ENCODE results near the gene CLOCK.

Gene CLOCK

GRCh38 chr4:55386073-55386472, 160.6 kb downstream of the CLOCK start:
- in situ Hi-C loops (cut with MboI; ENCODE audit: low sequenced_read_pairs), result no loop called here

- in situ Hi-C loops (cut with MboI; ENCODE audit: low sequenced_read_pairs), result no loop called here
Observed at GRCh38 chr4:55385201-55385649, 161.5 kb downstream of the CLOCK start.

GRCh38 chr4:55382488-55383003, 164.2 kb downstream of the CLOCK start:
- in situ Hi-C loops (cut with MboI; ENCODE audit: low sequenced_read_pairs), result no loop called here

GRCh38 chr4:55381502-55381901, 165.2 kb downstream of the CLOCK start:
- in situ Hi-C loops (cut with MboI; ENCODE audit: low sequenced_read_pairs), result no loop called here

- in situ Hi-C loops (cut with MboI; ENCODE audit: low sequenced_read_pairs), result no loop called here
Observed at GRCh38 chr4:55380576-55380975, 166.1 kb downstream of the CLOCK start.

DNA sequence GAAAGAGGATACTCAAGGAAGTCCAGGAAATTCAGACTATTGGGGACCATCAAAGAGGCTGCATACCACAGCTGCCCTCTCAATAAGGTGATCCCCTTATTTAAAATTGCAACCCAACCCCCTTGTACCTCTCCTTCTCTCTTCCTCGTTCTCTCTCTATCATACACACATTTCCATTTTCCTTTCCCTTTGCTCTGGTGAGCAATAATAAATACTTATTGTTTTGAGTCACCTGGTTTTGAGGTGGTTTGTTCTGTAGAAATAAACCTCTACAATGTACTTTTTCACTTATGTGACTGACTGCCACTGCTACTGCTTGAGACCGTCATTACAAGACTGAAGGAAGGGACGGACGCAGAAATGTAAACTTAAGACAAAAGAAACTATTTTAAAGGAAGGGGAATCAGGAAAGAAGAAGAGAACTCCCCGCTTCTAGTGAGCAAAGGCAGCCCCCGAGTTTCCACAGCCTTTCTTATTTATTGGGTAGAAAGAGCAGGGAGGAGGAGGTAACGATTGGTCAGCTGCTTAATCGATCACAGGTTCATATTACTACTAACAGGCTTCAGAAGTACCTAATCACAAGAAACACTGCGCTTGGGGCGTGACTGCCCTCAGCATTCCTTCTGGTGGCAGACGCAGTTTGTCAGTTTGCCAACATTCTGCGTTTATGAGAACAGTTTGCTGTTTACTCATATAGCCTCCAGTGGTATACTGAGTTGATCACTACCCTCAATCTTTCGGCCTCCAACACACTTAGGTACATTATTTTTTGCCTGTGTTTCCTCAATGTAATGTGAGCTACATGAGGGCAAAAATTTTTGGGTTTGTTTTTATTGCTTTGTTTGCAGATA, 167.9 kb downstream of the CLOCK start:
- in situ Hi-C loops (cut with MboI; ENCODE audit: low sequenced_read_pairs), result no loop called here
